Activated T-cell treated with anti-CD3 and anti-CD28 coated beads for 4 hours (primary cell): ENCODE data around the gene COL9A1.

Experiments
- DNase-seq: peaks from one replicate; pipeline ENCODE4 v3.0.0-alpha.2; 2020

Gene COL9A1

DNA sequence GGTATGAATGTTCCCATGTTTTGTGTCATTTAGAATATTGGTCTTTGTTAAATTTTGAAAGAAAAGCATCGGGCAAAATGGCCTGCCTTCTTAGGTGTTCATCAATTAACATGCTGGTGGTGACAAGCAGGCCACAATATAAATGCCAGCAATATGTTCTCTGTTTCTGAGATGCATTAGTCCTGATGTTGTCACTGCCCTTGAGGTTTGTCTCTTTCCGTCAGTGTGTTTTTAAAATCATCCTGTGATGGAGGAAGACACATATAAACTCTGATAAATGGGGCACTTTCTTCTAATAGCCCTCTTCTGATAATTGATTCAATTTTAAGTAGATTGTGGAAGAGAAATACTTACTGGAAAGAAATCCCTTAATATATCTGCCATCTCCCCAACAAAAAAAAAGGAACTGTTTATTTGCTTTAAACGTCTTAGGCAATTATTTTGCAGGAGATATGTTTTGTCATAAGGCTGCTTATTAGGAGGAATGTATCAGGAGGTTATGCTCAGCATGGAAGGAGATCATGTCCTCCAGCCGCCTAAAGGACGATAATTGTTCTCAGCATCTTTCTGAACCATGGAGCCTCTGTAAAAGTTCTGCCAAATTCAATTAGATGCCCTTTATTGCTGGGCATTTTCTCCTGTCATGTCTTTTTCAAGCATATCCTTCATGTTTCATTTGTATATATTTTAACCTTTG, 134.1 kb downstream of the COL9A1 start:
- DNase-seq, result no peak
